HepG2 (cell line): ENCODE data around the gene WDR18. TPM values are rescaled to one million over a fixed set of nuclear protein-coding genes. Genes with fewer than 3 reads are reported as not detected.

ENCODE experiments used
- ADNP ChIP-seq: sonication (generic); formaldehyde crosslinking; IDR thresholded peaks from 2 replicates; pipeline ENCODE4 v1.4.0; 2020; ENCODE audit warnings: missing genetic modification reagents
- AKAP8 ChIP-seq: sonication (generic); formaldehyde crosslinking; IDR thresholded peaks from 2 replicates; pipeline ENCODE4 v1.5.1; 2020; ENCODE audit warnings: mild to moderate bottlenecking, missing genetic modification reagents
- CENPT ChIP-seq: sonication (generic); formaldehyde crosslinking; IDR thresholded peaks from 2 replicates; pipeline ENCODE4 v1.8.0; 2022; ENCODE audit warnings: low read depth, mild to moderate bottlenecking, moderate library complexity, missing genetic modification reagents
- CREB1 ChIP-seq, 2 experiments: fragments of 450-650 bp in 1 of 2; IDR thresholded peaks; 2 replicates each; pipeline ENCODE4 v1.6.1; 2016 to 2017; ENCODE audit warnings: control low read depth in 1 of 2, mild to moderate bottlenecking in 1 of 2, missing compliant biosample characterization in 1 of 2, missing genetic modification characterization in 1 of 2
- GATA4 ChIP-seq: sonication (generic); IDR thresholded peaks from 2 replicates; pipeline ENCODE4 v1.6.1; 2016; ENCODE audit warnings: antibody characterized with exemption, low read depth, borderline replicate concordance
- HNRNPLL ChIP-seq: fragments of 200-400 bp; formaldehyde crosslinking; IDR thresholded peaks from 2 replicates; pipeline ENCODE4 v1.6.1; 2017; ENCODE audit warnings: mild to moderate bottlenecking, low read depth, low read length; ENCODE audit not compliant: poor library complexity, severe bottlenecking
- KLF12 ChIP-seq: sonication (generic); formaldehyde crosslinking; IDR thresholded peaks from 2 replicates; pipeline ENCODE4 v1.4.0; 2020; ENCODE audit warnings: missing genetic modification reagents, borderline replicate concordance
- NAIF1 ChIP-seq: sonication (generic); formaldehyde crosslinking; IDR thresholded peaks from 2 replicates; pipeline ENCODE4 v1.5.0; 2020; ENCODE audit warnings: mild to moderate bottlenecking, missing genetic modification reagents, borderline replicate concordance
- NFAT5 ChIP-seq: sonication (generic); formaldehyde crosslinking; IDR thresholded peaks from 2 replicates; pipeline ENCODE4 v1.4.0; 2020; ENCODE audit warnings: missing genetic modification reagents
- NFATC3 ChIP-seq: sonication (generic); formaldehyde crosslinking; IDR thresholded peaks from 2 replicates; pipeline ENCODE4 v1.5.1; 2020; ENCODE audit warnings: mild to moderate bottlenecking, missing genetic modification reagents
- PREB ChIP-seq: sonication (generic); formaldehyde crosslinking; IDR thresholded peaks from 2 replicates; pipeline ENCODE4 v1.4.0; 2020; ENCODE audit warnings: missing genetic modification reagents
- YY1 ChIP-seq: IDR thresholded peaks from 2 replicates; pipeline ENCODE4 v1.6.1; 2011; ENCODE audit warnings: low read length, low read depth, moderate library complexity, mild to moderate bottlenecking; ENCODE audit not compliant: insufficient read depth, insufficient replicate concordance
- ZNF143 ChIP-seq: sonication (generic); formaldehyde crosslinking; IDR thresholded peaks from 2 replicates; pipeline ENCODE4 v1.4.0; 2020; ENCODE audit warnings: missing genetic modification reagents
- ZNF207 ChIP-seq: fragments of 450-650 bp; IDR thresholded peaks from 2 replicates; pipeline ENCODE4 v1.6.1; 2016; ENCODE audit warnings: antibody characterized with exemption, borderline replicate concordance
- ZNF549 ChIP-seq: sonication (generic); formaldehyde crosslinking; IDR thresholded peaks from 2 replicates; pipeline ENCODE4 v1.5.0; 2020; ENCODE audit warnings: missing genetic modification reagents
- ZNF556 ChIP-seq: sonication (generic); formaldehyde crosslinking; IDR thresholded peaks from 2 replicates; pipeline ENCODE4 v1.4.0; 2020; ENCODE audit warnings: mild to moderate bottlenecking, missing genetic modification reagents, borderline replicate concordance
- ZNF589 ChIP-seq: sonication (generic); formaldehyde crosslinking; conservative IDR thresholded peaks from 2 replicates; pipeline ENCODE4 v1.8.0; 2022; ENCODE audit warnings: mild to moderate bottlenecking, moderate library complexity, missing genetic modification reagents
- ZNF629 ChIP-seq: sonication (generic); formaldehyde crosslinking; conservative IDR thresholded peaks from 2 replicates; pipeline ENCODE4 v1.5.0; 2020; ENCODE audit warnings: missing genetic modification reagents
- ZNF782 ChIP-seq: sonication (generic); formaldehyde crosslinking; IDR thresholded peaks from 2 replicates; pipeline ENCODE4 v1.4.0; 2020; ENCODE audit warnings: missing genetic modification reagents, mild to moderate bottlenecking, borderline replicate concordance
- ZNF850 ChIP-seq: sonication (generic); formaldehyde crosslinking; conservative IDR thresholded peaks from 2 replicates; pipeline ENCODE4 v1.9.0; 2021; ENCODE audit warnings: mild to moderate bottlenecking, missing genetic modification reagents
- ZSCAN9 ChIP-seq: IDR thresholded peaks from 2 replicates; pipeline ENCODE4 v1.6.1; 2016; ENCODE audit warnings: borderline replicate concordance
- polyA plus RNA-seq, 8 experiments: library from polyadenylated mRNA; depleted of rRNA in 3 of 8; stranded (reverse) in 7 of 8; unstranded in 1 of 8; fragments of >200 nt; fragmentation: Illumina TruSeq in 4 of 8; extraction: Trizol in 4 of 8; gene quantifications; 2 replicates each; pipeline versions ENCODE4 v1.2.1 to v1.2.3, GENCODE V29; 2011 to 2016; ENCODE audit warnings: low read depth in 4 of 8, missing spikeins in 1 of 8, mixed read lengths in 1 of 8; ENCODE audit not compliant: insufficient read depth in 1 of 8
- total RNA-seq, 5 experiments: library from RNA; depleted of rRNA; stranded (reverse); fragments of >200 nt; fragmentation: Illumina TruSeq; extraction: Trizol; gene quantifications; 2 replicates each; pipeline ENCODE4 v1.2.3, GENCODE V29; 2016; ENCODE audit warnings: low read depth in 1 of 5
- TF ChIP-seq, protein P1 (sequence below): fragments of 450-650 bp; IDR thresholded peaks from 2 replicates; pipeline ENCODE4 v1.6.1; 2017; ENCODE audit warnings: mild to moderate bottlenecking

WDR18 gene
- total and polyA plus RNA-seq, 2 of the 13 experiments (the other 11 are each of a cell fraction or from before 2014, with no cell fraction given) = 36.4 to 47.6 TPM

GRCh38 chr19:960601-960938 lies 23.6 kb upstream of the WDR18 start (continued):
- no peak for TF ChIP-seq PREB (CRISPR knock-in tag)
- TF ChIP-seq ZNF143 (CRISPR knock-in tag) = no peak
- TF ChIP-seq ZNF589 (CRISPR knock-in tag) = no peak
- no peak for TF ChIP-seq ZNF850 (CRISPR knock-in tag)
- TF ChIP-seq CENPT (CRISPR knock-in tag) = 0 out of 2 replicates have a peak, but pooled peaks have one; percentile 45
- 0 out of 2 replicates have a peak, but pooled peaks have one; percentile 46 for TF ChIP-seq ZNF782 (CRISPR knock-in tag)
- no peak for TF ChIP-seq AKAP8 (CRISPR knock-in tag)
- peak; percentile 51; the same call in 1 of the 2 replicates for TF ChIP-seq ADNP (CRISPR knock-in tag)
- no peak for TF ChIP-seq HNRNPLL
- TF ChIP-seq, protein P1, sequence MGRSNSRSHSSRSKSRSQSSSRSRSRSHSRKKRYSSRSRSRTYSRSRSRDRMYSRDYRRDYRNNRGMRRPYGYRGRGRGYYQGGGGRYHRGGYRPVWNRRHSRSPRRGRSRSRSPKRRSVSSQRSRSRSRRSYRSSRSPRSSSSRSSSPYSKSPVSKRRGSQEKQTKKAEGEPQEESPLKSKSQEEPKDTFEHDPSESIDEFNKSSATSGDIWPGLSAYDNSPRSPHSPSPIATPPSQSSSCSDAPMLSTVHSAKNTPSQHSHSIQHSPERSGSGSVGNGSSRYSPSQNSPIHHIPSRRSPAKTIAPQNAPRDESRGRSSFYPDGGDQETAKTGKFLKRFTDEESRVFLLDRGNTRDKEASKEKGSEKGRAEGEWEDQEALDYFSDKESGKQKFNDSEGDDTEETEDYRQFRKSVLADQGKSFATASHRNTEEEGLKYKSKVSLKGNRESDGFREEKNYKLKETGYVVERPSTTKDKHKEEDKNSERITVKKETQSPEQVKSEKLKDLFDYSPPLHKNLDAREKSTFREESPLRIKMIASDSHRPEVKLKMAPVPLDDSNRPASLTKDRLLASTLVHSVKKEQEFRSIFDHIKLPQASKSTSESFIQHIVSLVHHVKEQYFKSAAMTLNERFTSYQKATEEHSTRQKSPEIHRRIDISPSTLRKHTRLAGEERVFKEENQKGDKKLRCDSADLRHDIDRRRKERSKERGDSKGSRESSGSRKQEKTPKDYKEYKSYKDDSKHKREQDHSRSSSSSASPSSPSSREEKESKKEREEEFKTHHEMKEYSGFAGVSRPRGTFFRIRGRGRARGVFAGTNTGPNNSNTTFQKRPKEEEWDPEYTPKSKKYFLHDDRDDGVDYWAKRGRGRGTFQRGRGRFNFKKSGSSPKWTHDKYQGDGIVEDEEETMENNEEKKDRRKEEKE = no peak
- TF ChIP-seq ZNF629 = peak; percentile 72
- no peak for TF ChIP-seq ZNF556 (CRISPR knock-in tag)
- no peak for TF ChIP-seq ZNF549 (CRISPR knock-in tag)
- no peak for TF ChIP-seq NFAT5 (CRISPR knock-in tag)
- no peak for TF ChIP-seq ZSCAN9 (CRISPR knock-in tag)
- TF ChIP-seq CREB1 (IDR thresholded peaks at IDR 0.05) = no peak
- no peak for TF ChIP-seq CREB1 (CRISPR knock-in tag; IDR thresholded peaks at IDR 0.05)
- no peak for TF ChIP-seq ZNF207
- TF ChIP-seq KLF12 (CRISPR knock-in tag) = no peak
- 0 out of 2 replicates have a peak, but pooled peaks have one; percentile 1 for TF ChIP-seq NAIF1 (CRISPR knock-in tag)
- TF ChIP-seq GATA4 = no peak
- no peak for TF ChIP-seq NFATC3 (CRISPR knock-in tag)
- TF ChIP-seq YY1 = no peak
